RWPE1 (cell line): ENCODE data around the gene QDPR.
"Not testable (repeated sequence)": the region's sequence is repeated elsewhere in the genome, so short reads cannot be mapped to it uniquely, and the experiment has no call there.

Source experiments
- CTCF ChIA-PET: fragments of 350-600 bp; sonication (Branson Sonifier 250); formaldehyde crosslinking; extraction: SDS; loops from one replicate; lab custom pipeline; 2021; lab: Yijun Ruan, JAX
- POLR2A ChIA-PET: fragments of 400-600 bp; formaldehyde crosslinking; extraction: SDS; loops from one replicate; lab custom pipeline; 2020; ENCODE audit warnings: antibody characterized with exemption; ENCODE audit not compliant: low non-redundant PET; lab: Yijun Ruan, JAX
- DNase-seq: peaks from one replicate; pipeline ENCODE4 v3.0.0; 2012; ENCODE audit warnings: low spot score
- H3K27ac ChIP-seq: fragments of 450-650 bp; 2 replicates; pipeline ENCODE4 v1.5.1; 2017
- TF ChIP-seq, protein P1 (sequence below): fragments of 450-650 bp; conservative IDR thresholded peaks from 2 replicates; pipeline ENCODE4 v1.5.1; 2017; ENCODE audit warnings: low read depth, mild to moderate bottlenecking

The QDPR gene

DNA sequence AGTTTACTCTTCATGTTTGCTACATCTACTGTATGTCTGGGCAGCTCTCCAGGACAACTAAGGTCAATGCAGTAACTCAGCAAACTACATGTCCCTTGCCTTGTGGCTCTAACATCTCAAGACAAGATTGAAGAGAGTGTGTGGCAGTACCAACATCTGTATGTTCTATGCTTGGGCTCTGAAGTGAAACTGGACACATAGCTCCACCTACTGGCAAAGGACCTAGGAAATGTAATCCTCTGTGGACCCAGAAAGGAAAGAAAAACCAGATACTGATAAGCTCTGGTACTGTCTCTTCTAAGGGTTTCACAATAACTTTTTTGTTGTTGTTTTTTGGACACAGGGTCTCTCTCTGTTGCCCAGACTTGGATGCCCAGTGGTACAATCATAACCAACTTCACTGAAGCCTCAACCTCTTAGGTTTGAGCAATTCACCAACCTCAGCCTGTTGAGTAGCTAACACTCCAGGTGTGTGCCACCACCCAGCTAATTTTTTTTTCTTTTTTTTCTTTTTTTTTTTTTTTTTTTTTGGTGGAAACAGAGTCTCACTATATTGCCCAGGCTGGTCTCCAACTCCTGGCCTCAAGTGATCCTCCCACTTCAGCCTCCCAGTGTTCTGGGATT is 64.1 kb downstream of the QDPR start:
- TF ChIP-seq, protein P1, sequence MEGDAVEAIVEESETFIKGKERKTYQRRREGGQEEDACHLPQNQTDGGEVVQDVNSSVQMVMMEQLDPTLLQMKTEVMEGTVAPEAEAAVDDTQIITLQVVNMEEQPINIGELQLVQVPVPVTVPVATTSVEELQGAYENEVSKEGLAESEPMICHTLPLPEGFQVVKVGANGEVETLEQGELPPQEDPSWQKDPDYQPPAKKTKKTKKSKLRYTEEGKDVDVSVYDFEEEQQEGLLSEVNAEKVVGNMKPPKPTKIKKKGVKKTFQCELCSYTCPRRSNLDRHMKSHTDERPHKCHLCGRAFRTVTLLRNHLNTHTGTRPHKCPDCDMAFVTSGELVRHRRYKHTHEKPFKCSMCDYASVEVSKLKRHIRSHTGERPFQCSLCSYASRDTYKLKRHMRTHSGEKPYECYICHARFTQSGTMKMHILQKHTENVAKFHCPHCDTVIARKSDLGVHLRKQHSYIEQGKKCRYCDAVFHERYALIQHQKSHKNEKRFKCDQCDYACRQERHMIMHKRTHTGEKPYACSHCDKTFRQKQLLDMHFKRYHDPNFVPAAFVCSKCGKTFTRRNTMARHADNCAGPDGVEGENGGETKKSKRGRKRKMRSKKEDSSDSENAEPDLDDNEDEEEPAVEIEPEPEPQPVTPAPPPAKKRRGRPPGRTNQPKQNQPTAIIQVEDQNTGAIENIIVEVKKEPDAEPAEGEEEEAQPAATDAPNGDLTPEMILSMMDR, result peak; percentile 69
- H3K27ac ChIP-seq, result no peak overlapping the region
- ChIA-PET POLR2A (no interaction called here), CTCF (interaction anchor here (0.5 to 1.3 kb wide), 6 partner anchors 11 to 1366 kb away, joined by 3 to 5 read pairs (median 3); no protein-coding TSS in a partner anchor)
- DNase-seq, result peak; percentile 34

DNA sequence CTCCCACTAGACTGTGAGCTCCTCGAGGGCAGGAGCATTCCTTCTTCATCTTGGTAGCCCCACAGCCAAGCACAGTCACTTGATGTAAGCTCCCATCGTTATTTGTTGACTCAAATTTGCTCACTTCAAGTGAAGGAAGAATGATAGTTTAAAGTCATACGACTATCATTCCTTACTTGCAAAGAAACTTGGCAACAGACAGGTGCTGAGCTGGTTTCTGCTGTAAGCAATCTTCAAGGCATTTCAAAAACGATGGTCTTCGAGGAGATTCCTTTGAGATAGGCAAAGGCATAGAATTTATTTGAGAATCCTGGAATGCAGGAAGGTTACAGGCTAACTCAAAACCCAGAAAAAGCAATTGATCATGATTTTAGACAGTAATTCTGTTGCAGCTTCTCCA is 64.8 kb downstream of the QDPR start:
- H3K27ac ChIP-seq, result no peak overlapping the region
- no peak for DNase-seq
- ChIA-PET POLR2A (no interaction called here), CTCF (interaction anchor here (0.6 to 1.3 kb wide), 6 partner anchors 10 to 1366 kb away, joined by 3 to 5 read pairs (median 3); no protein-coding TSS in a partner anchor)
- TF ChIP-seq, protein P1, result no peak

DNA sequence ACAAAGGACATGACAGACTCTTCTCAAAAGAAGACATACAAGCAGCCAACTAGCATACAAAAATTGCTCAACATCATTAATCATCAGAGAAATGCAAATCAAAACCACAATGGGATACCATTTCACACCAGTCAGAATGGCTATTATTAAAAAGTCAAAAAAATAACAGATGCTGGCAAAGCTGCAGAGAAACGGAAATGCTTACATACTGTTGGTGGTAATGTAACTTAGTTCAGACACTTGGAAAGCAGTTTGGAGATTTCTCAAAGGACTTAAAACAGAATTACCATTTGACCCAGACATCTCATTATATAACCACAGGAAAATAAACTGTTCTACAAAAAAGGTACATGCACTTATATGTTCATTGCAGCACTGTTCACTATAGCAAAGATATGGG is 69.4 kb downstream of the QDPR start:
- DNase-seq, POLR2A ChIA-PET, CTCF ChIA-PET, H3K27ac ChIP-seq: not testable (repeated sequence)

DNA sequence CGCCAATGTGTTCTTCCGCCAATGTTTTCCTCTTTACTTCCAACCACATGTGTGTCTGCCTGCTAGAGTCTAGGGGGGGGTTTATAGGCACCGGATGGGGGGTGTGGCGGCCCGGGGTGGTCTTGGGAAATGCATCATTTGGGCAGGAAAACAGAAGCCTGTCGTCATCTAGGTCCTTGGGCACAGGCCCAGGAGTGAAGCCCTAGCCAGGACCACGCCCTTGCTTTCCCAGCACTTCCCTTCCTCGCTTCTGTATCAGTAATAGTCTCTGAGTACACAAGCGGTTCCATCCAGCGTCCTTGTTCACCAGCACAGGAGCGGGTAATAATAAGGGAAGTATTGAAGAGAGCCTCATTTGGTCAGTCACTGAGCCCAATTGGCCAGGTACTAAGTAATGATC is 74.5 kb downstream of the QDPR start:
- DNase-seq, result no peak
- no peak overlapping the region for H3K27ac ChIP-seq
- TF ChIP-seq, protein P1, result no peak
- ChIA-PET CTCF (interaction anchor here (0.6 to 0.9 kb wide), 2 partner anchors 10 to 521 kb away, joined by 3 to 4 read pairs; no protein-coding TSS in a partner anchor), POLR2A (no interaction called here)

DNA sequence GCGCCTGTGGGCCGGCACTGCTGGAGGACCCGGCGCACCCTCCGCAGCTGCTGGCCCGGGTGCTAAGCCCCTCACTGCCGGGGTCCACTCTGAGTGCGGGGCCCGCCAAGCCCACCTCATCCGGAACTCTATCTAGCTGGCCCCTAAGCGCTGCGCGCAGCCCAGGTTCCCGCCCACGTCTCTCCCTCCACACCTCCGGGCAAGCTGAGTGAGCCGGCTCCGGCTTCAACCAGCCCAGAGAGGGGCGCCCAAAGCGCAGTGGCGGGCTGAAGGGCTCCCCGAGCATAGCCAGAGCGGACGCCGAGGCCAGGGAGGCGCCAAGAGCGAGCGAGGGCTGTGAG is 75.2 kb downstream of the QDPR start:
- no peak overlapping the region for H3K27ac ChIP-seq
- DNase-seq, result no peak
- ChIA-PET POLR2A (no interaction called here), CTCF (interaction anchor here (0.6 to 0.9 kb wide), 2 partner anchors 11 to 520 kb away, joined by 3 to 4 read pairs; no protein-coding TSS in a partner anchor)
- TF ChIP-seq, protein P1, result no peak
